COR-L47 (cell line): Measurements from ENCODE around the gene RPUSD2.

Experiments used
- DNase-seq: peaks from one replicate; lab custom pipeline; 2025; lab: John Stamatoyannopoulos, UW

The RPUSD2 gene, protein sequence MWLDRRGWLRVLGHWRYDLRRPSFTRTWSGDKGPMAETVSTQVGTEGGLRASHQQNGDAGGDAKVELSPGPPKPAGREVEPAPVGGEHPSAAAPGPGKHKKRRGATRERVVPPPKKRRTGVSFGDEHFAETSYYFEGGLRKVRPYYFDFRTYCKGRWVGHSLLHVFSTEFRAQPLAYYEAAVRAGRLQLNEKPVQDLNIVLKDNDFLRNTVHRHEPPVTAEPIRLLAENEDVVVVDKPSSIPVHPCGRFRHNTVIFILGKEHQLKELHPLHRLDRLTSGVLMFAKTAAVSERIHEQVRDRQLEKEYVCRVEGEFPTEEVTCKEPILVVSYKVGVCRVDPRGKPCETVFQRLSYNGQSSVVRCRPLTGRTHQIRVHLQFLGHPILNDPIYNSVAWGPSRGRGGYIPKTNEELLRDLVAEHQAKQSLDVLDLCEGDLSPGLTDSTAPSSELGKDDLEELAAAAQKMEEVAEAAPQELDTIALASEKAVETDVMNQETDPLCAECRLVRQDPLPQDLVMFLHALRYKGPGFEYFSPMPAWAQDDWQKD

DNA sequence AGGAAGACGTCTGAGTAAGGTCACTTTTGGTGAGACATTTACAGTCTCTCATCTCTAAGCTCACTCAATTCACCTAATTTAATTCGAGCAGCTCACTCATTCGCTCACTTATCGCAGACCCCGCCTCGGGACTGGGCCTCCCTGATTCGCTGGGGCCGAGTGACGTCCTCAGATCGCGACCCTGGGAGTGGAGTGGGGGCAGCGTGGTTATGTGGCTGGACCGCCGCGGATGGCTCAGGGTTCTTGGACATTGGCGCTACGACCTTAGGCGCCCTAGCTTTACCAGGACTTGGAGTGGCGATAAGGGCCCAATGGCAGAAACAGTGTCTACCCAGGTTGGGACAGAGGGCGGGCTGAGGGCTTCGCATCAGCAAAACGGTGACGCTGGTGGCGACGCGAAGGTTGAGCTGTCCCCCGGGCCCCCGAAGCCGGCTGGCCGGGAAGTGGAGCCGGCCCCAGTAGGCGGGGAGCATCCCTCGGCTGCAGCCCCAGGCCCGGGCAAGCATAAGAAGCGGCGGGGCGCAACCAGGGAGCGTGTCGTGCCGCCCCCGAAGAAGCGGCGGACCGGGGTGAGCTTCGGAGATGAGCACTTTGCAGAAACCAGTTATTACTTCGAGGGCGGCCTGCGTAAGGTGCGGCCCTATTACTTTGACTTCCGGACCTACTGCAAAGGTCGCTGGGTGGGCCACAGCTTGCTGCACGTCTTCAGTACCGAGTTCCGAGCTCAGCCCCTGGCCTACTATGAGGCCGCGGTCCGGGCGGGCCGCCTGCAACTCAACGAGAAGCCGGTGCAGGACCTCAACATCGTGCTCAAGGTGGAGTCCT lies at the start of gene RPUSD2:
TSS of gene RPUSD2 (plus strand) at position 171 of the 825 bp plus-strand sequence. CDS start at position 210, 39 bp downstream.
- DNase-seq, result peak; percentile 81

DNA sequence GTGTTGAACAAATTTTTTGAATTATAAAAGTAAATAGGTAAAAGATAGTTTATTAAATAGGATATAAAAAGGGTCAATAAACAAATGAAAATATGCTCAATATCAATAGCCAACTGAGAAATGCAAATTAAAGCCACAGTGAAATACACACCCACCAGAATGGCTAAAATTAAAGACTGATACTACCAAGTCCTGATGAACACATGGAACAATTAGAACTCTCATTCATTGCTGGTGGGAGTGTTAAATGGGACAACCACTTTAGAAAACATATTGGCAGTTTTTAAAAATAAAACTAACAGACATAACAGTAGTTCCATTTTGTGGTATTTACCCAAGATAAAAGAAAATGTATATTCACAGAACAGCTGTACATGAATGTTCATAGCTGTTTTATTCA lies 45.5 kb upstream of the RPUSD2 start:
- DNase-seq, result no peak

DNA sequence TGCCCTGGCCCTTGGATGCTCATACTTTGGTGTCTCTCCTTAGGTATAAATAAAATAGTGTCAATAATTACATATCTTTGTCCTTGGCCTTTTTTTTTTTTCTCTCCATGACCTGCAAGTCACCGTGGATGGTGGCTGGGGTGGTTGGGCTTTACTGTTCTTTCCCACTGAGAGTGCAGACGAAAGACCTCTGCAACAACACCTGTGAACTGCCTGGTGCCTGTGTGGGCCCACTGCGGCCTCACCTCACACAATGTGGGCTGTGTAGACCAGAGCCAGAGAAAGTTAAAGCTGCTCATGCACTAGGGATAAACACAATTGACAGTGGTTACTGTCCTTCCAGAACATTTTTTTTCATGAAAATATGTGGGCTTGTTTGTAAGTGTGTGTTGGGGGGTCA lies 43.2 kb upstream of the RPUSD2 start:
- DNase-seq, result no peak

DNA sequence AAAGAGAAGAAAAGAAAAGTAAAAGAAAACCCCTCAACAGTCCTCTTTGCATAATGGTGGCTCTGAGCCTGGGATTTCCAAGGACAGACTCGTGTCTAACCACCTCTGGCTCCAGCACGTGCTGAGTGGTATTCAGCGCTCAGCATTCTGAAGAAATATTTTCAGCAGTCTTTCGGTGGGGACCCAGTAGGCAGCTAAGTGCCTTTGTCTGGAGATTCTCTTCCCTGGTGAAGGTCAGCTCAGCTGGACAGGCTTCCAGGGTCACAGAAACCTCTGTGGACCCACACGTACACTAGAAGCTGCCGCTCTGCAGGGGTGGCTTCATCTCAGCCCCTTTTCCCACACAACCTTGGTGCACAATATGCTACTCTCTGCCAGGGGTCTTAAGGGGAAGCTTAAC lies 40.3 kb upstream of the RPUSD2 start:
- no peak for DNase-seq

DNA sequence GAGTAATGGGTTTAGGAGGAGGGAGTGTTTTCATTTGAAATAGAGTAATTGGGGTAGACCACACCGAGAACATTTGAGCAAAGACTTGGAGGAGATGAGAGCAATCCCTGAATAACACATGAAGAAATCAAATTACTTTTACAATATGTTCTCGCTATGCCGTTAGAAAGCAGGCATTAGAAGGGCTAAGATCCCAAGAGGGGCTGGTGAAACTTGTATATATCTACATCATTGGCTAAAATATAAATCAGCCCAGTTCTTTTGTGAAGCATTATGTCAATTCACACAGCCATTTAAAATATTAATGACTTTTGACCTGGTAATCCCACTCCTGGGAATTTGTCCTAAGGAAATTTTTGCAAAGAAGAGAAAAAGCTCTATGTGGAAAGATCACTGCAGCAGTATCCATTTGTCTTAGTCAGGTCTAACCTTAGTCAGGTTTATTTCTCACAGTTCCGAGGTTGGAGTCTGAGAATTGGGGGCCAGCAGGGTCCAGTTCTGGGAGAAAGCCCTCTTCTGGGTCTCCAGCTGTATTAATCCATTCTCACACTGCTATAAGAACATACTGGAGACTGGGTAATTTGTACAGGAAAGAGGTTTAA lies 35.2 kb upstream of the RPUSD2 start:
- DNase-seq, result no peak

DNA sequence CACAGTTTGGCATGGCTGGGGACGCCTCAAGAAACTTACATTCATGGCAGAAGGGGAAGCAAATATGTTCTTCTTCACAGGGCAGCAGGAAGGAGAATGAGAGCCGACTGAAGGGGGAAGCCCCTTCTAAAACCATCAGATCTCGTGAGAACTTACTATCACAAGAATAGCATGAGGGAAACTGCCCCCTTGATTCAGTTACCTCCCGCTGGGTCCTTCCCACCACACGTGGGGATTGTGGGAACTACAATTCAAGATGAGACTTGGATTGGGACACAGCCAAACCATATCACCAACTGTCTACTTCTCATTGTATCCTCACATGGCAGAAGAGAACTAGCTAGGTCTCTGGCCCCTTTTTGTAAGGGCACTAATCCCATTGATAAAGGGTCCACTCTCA lies 34.7 kb upstream of the RPUSD2 start:
- no peak for DNase-seq

DNA sequence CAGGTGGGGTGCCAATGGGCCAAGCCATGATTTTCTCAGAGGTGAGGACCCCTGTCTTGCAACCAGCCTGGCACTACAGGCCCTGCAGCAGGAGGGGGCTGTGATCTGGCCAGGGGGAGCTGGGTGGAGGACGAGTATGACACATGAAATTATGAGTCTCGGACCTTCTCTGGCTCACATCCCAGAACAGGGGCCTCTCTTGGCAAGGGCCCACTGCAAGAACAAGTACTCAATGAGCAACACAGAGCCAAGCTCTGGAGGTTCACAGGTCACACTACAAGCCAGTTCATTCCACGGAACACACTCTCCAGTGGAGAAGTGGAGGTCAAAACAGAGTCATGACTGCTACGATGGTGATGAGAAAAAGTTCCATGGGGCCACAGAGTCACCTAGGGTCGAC lies 32.6 kb upstream of the RPUSD2 start:
- no peak for DNase-seq

DNA sequence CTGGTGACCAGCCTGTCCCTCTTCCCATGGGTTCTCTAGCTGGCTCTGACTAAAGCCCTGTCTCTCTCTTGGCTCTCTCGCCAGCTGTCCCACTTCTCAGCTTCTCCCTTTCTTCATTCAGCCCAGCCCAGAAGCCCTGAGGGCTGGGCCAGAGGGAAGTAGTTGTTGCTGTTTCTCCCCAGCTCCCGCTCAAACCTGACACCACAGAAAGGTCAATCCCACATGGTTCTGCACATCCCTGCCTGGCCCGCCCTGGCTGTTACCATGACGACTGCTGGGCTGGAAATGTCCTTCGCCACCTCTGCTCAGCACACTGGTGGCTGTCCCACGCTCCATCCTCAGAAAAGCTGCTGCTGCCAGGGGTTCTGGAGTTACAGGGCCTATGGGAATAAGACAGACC lies 30.1 kb upstream of the RPUSD2 start:
- no peak for DNase-seq

DNA sequence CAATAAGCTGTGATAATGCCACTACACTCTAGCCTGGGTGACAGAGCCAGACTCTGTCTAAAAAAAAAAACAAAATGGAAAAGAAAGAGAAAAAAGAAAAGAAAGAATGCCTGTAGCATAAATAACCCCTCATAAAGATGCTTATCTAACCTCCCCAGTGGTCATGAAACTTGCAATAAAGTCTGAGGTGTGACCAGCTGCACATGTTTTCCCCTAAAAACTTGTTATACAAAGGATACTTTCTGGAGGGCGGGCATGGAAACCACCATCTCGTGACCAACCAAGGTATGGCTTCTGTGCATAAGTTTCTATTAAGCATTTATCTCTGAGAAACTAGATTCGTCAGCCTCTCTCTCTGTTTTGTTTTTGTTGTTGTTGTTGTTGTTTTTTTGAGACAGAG lies 26.0 kb upstream of the RPUSD2 start:
- DNase-seq, result no peak

DNA sequence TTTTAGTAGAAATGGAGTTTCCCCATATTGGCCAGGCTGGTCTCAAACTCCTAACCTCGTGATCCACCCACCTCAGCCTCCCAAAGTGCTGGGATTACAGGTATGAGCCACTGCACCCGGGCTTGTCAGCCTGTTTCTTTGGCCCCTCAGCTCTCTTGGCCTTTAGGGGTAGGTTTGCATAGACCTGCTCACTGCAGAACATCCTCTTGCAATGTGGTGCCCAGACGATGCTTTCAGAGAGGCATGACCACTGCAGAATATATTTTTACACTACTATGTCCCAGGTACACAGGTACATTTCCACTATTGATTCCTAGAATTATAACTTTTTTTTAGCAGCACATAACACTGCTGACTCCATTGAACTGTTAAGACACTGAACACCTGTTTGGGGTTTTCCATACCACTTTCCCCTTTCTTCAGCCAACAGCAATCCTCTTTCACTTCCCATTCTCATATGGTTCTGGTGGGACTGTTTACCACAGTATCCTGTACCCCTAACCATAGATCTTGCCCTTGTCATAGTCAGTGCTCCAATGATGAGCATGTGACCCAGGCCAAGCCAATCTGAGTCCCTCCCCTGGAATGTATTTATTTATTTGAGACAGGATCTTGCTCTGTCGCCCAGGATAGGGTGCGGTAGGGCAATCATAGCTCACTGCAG lies 25.3 kb upstream of the RPUSD2 start:
- DNase-seq, result no peak

DNA sequence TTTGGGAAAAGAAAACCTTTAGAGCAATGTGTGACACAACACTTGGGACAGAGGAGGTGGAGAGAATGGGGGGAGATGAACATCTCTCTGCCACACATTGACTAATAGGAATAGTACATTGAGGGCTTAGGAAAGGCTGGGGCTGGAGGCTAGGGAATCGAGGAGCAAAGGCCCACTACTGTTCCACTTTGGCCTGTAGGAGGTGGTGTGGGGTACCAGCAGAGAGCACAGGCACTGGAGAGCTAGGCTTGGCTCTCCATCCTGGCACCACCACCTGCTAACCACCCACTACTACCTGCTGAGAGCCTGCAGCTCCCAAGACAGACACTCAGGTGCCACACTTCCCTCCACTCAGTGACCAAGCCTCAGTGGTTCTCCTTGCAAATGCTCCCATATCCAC lies 23.6 kb upstream of the RPUSD2 start:
- DNase-seq, result no peak

DNA sequence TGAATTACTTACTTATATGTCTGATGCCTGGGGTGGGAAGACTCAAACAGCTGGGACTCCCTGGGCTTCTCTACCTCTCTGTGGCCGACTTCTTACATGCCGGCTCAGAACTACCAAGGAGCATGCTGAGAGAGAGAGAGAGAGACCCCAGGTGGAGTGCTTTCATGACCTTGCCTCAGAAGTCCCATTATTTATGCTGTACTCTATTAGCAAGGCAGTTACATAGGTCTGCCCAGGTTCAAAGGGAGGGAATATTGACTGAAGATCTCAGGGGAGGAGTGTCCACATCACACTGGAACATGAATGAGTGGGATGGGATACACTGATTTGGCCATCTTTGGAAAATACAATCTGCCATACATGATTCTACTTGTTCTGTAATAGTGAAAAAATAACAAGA lies 20.5 kb upstream of the RPUSD2 start:
- DNase-seq, result no peak

DNA sequence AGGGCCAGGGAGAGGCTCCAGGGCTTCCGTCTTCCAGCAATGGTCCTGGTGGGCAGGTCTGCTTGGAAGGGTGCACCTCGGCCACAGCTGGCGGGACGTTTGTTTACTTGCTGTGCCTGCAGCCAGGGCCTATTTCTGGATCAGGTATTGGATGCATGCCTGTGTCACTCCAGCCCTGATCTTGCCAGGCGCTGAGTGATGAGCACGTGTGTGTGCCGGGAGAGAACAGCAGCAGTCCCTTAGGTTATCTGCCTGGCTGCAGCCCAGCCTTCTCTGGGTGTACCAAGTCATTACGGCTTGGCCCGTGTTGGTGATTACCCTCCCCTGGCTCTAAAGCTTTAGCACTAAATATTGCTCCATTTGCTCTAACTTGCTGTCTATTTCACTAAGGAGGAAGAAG lies 19.2 kb upstream of the RPUSD2 start:
- DNase-seq, result no peak

DNA sequence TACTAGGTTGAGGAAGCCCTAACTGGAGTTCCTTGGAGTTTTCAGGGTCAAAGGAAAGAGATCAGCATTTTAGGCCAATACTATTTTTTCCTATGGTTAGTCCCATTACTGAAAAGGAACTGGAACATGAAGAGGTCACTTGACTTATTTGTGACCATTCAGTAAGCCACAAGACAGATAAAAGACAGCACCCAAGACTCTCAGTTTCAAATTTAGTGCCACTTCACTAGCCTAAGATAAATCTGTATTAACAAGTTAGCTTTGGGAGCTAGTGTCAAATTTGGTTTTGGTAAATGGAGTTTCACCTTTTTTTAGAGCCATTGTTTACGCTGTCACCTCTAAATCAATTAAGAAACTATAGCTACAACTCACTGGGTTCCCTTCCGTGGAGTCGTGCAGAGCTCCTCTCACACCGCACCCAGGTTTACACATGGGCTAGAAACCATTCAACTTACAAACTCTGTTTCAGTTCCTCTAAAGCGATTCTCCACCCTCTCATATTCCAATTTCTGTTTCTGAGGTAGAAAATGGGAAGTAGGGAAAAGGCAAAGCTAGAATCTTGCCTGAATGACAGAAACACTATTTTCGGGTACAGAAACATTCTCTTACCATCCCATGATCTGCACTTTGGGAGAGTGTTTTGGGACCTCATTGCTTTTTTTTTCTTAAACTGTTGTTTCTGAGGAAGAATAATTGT lies 18.6 kb upstream of the RPUSD2 start:
- DNase-seq, result no peak

DNA sequence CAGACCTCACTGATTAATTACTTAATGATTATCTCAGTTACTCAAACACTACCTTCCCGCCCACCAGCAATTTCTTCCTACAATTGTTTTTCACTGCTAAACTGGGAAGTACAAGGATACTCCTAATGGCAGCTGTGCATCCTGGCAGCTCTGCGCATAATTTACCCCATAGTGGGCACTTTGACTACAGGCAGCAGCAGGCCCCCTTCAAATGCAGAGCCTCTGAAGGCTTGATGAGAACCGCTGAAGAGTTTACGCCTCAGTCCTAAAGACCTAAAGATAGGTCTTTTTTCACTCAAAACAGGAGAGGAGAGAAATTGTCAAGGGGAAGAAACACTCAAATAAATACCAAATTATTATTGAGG lies 15.0 kb upstream of the RPUSD2 start:
- peak; percentile 77 for DNase-seq

DNA sequence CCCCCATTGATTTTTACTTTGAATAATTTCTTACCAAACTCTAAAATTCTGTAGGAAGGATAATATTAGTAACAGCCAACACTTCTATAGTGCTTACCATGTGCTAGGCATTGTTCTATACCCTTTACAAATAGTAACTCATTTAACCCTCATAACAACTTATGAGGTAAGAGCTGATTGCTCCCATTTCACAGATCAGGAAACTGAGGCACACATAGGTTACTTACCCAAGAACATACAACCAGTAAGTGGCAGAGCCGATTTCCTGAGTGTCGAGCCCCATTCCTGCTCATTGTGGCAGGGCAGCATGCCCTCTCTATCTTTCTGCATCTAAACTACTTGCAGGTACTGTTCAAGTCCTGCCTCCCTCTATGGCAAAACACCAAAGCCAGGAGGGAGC lies 13.2 kb upstream of the RPUSD2 start:
- no peak for DNase-seq

DNA sequence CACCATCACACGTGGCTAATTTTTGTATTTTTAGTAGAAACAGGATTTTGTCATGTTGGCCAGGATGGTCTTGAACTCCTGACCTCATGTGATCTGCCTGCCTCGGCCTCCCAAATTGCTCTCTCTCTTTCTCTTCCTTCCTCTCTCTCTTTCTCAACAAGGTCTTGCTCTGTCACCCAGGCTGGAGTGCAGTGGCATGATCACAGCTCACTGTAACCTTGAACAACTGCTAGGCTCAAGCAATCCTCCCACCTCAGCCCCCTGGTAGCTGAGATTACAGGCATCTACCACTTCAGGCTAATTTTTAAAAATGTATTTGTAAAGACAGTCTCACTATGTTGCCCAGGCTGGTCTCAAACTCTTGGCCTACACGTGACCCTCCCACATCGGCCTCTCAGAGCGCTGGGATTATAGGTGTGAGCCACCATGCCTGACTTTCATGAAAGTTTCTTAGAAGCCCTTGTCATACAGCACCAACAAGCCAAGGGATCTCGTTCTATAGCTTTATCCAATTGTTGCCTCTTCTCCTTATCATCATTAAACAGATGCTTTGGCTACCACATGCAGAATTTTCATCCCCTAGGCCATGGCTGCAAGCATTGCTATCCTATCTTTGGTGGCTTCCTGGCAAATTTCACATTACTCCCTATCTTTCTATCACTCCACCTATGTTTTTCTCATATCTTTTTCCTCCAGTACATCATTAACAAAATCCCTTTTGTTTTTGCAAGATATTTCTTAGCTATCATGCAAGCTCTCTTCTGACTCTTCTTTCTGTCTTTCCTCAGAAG lies 10.0 kb upstream of the RPUSD2 start:
- no peak for DNase-seq

DNA sequence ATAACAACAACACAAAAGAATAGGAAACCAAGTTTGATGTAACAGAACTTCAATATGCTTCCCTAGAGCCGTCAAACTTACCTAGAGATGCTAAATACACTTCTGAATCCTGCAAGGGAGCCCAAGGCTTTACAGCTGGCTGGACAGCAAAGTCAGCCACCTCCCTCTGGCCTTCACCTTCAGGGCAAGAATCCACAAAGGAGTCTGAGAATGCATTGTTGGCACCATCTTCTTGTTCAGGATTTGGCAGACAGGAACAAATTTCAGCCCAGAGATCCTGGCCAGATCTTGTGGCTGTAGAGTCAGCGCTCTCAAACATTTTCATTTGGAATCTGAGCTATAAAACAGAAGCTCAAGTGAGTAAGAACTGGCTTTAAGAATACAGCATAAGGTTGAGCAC lies 6.4 kb upstream of the RPUSD2 start:
- no peak for DNase-seq

DNA sequence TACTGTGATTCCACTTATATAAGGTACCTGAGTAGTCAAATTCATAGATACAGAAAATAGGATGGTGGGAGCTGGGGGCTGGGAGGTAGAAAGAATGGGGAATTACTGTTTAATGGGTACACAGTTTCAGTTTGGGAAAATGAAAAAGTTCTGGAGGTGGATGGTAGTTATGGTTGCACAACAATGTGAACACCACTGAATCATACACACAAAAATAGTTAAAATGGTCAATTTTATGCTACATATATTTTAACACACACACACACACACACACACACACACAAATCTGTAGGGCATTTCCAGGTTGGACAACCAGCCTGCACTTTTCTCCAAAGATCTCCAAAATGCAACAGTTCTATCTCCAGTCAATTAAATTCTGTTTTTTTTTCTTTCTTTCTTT lies 5.7 kb upstream of the RPUSD2 start:
- no peak for DNase-seq

DNA sequence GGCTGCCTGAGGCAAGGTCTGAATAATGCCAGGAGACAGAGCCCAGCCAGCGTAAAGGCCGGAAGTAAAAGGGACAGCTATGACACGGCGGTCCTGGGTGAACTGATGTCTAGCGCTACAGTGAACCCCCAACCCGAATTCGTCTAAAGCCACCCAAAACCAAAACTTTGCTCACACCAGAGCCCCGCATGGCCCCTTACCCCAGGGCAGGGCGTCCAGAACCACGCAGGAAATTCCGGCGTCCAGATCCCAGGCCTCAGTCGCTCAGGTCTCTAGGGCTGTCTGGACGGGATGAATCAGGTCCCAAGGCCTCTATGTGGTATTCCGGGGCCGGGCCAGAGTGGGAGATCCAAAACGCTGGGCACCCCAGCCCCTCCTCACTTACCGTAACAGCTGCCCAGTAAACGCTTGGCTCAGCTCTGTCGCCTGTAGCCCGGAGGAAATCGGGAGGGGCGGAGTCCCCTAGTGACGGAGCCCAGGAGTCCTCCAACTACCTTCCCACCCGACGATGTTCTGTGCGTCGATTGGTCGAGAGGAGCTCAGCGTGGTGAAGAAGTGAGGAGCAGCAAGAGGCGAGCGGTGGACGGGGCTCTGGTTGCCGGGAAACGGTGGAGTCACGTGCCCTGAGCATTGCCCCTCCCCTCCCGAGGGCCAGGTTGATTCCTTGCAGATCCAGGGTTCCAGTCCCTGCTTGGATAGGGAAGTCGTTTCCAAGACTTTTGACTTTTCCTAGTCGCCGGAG lies 4.3 kb upstream of the RPUSD2 start, which contains the start of gene CCDC32:
TSS of gene CCDC32 (minus strand) at position 452 of the 742 bp plus-strand sequence. CDS start 2,027 bp downstream, outside the sequence.
- peak; percentile 95 for DNase-seq
